ENCODE data around the gene HMOX1.
A peak's percentile ranks its signal among the peaks of the same experiment; 100 is the strongest.

HMOX1 gene

DNA sequence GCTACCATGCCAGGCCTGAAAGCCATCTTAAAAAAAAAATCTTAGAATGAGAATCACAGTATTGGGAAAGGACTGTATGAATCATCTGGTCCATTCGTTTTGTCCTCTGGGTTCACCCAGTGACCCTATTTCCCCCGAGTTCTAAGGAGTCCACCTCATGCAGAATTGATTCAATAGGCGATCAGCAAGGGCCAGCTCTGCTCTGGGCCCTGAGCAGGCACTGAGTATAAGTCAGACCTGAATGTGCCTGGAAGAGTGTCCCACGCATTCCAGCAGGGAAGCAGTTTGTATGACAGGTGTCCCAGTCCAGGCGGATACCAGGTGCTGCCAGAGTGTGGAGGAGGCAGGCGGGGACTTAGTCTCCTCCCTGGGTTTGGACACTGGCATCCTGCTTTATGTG, 883 bp upstream of the HMOX1 start:
- DNase-seq: peak in 1 of 2 donors; percentile 28

DNA sequence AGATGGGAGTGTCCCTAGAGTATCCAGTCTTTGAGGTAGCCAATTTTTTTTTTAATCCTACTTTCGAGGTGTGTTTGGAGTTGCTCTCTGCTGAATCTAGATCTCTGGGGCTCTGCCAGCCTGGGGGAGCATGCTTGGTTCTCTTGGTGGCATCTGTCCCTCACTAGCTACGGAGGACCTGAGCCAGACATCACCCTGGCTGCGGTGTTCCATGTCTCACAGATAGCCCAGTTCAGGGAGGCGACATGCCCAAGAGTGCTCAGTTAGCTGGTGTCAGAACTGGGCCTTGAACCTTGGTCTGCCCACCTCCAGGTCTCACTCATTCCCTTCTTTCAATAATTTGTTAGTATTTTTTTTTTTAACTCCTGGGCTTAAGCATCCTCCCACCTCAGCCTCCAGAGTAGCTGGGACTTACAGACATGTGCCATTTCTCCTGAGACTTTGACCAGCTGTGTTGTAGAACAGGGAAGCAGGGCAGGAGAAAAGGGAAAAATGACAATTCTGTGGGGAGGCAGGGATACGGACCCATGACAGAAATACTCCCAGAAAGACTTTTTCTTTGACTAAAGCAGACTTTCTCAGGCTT, 621 bp downstream of the HMOX1 start:
- DNase-seq: no peak

DNA sequence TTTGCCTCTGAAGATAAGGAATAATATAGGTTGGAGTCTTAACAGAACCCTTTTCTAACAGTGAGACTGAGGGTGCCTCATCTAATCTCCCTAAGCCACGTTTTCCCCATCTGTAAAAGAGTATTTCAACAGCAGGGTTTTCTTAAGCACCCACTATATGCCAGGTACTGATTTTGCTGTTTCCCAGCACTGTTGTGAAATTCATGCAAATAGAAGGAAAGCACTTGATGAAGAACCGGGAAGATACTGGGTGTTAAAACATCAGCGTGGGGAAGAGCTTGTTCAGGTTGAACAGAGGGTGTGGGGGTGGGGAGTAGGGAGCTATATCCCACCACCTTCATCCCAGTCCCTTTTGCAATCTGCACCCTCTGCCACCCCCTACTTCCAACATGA, 2.8 kb downstream of the HMOX1 start:
- no peak for DNase-seq

DNA sequence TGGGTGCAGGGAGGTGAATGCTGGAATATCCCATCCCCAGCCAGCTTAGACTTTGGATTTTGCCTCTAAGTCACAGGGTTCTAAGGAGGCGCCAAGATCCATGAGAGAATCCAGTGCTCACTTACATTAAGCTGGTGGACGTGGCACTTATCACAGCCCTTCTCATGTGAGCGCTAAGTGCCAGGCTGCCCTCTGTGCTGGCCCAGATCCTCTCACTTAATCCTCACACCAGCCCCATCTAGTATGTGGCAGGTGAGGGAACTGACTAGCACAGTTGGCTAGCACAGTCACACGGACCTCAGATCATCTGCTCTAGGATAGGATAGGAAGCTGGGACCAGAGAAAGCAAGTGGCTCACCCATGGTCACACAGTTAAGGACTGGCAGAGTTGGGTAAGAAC, 3.6 kb downstream of the HMOX1 start:
- DNase-seq: no peak

DNA sequence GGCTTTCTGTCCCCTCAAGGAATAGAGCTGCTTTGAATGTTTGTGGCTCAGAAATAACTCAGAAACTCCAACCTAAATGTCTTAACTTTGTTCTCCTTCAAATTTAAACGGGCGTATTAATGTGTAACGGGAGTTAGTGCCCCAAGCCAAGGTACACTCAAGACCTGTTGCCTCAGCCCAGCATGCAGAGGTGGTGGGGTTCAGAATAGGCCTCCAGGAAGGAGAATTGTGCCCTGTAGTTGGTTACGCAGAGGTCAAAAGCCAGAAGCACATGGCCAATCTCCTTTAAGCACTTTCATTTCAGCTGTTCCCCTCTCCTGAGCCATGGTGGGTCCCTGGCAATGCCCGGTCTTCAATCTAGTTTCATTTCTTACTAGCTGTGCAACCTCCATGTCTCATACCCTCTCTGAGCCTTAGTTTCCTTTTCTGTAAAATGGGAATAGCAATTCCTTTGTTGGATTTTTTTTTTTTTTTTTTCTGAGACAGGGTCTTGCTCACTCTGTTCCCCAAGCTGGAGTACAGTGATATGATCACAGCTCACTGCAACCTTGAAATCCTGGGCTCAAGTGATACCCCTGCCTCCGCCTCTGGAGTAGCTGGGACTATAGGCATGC, 4.2 kb downstream of the HMOX1 start:
- DNase-seq: no peak

DNA sequence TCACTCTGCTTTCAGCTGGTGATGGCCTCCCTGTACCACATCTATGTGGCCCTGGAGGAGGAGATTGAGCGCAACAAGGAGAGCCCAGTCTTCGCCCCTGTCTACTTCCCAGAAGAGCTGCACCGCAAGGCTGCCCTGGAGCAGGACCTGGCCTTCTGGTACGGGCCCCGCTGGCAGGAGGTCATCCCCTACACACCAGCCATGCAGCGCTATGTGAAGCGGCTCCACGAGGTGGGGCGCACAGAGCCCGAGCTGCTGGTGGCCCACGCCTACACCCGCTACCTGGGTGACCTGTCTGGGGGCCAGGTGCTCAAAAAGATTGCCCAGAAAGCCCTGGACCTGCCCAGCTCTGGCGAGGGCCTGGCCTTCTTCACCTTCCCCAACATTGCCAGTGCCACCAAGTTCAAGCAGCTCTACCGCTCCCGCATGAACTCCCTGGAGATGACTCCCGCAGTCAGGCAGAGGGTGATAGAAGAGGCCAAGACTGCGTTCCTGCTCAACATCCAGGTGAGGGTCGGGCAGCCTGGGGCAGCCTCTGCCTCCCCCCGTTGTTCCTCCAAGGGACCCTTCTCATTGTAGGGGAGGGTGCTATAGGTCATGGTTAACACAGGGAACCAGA, 5.9 kb downstream of the HMOX1 start:
- no peak for DNase-seq

DNA sequence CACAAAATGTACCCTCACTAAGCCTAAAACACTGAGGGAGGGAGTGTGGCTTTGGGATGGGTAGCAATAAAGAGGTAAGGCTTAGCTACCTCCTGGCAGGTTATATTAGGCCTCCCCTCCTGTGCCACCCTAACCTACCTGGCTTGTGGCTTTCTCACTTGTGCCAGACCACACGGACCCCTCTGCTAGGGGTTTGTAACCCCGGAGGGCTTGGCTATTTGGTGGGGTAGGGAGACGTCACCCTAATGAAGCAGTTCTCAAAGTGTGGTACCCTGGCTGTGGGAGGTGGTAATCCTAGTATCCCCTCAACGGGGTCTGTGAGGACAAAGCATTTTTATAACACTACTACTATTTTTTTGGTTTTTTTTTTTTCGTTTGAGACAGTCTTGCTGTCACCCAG, 10.0 kb downstream of the HMOX1 start:
- DNase-seq: no peak

DNA sequence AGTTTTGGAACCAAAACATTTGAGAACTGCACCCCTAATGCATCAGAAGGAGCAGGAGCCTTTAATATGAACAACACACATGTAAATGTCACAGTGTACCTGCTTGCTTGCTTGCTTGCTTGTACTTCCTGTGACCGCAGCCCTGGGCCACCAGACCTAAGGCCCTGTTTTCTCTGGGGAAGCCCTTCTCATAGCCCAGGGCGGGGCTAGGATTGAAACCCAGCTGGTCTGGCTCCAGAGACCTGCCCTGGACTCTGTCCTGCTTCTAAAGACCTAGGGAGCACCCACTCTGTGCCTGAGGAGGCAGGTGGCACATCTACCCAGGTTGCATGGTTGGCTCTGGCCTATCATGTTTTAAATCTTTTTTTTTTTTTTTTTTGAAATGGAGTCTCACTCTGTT, 11.5 kb downstream of the HMOX1 start:
- DNase-seq: no peak

DNA sequence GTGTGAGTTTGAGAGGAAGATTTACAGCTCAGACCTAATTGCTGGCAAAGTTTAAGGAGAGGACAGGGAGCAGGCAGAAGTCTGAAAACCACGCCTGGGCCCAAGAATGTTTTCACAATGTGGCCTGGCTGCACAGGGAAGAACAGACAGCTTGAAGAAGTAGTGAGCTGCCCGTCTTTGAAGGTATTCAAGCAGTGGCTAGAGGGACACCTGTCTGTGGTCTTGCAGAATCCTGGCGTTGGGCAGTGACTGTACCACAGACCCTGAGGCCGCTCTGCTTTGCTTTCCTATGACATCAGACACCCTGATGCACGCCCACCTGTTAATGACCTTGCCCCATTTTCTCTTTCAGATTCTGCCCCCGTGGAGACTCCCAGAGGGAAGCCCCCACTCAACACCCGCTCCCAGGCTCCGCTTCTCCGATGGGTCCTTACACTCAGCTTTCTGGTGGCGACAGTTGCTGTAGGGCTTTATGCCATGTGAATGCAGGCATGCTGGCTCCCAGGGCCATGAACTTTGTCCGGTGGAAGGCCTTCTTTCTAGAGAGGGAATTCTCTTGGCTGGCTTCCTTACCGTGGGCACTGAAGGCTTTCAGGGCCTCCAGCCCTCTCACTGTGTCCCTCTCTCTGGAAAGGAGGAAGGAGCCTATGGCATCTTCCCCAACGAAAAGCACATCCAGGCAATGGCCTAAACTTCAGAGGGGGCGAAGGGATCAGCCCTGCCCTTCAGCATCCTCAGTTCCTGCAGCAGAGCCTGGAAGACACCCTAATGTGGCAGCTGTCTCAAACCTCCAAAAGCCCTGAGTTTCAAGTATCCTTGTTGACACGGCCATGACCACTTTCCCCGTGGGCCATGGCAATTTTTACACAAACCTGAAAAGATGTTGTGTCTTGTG, 12.5 kb downstream of the HMOX1 start:
- DNase-seq: no peak

DNA sequence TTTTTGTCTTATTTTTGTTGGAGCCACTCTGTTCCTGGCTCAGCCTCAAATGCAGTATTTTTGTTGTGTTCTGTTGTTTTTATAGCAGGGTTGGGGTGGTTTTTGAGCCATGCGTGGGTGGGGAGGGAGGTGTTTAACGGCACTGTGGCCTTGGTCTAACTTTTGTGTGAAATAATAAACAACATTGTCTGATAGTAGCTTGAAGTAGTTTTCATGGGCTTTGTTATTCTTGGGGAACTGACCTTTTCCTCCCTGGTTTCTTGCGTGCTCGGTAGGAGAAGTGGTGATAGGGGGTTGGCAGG, 13.1 kb downstream of the HMOX1 start:
- no peak for DNase-seq

DNA sequence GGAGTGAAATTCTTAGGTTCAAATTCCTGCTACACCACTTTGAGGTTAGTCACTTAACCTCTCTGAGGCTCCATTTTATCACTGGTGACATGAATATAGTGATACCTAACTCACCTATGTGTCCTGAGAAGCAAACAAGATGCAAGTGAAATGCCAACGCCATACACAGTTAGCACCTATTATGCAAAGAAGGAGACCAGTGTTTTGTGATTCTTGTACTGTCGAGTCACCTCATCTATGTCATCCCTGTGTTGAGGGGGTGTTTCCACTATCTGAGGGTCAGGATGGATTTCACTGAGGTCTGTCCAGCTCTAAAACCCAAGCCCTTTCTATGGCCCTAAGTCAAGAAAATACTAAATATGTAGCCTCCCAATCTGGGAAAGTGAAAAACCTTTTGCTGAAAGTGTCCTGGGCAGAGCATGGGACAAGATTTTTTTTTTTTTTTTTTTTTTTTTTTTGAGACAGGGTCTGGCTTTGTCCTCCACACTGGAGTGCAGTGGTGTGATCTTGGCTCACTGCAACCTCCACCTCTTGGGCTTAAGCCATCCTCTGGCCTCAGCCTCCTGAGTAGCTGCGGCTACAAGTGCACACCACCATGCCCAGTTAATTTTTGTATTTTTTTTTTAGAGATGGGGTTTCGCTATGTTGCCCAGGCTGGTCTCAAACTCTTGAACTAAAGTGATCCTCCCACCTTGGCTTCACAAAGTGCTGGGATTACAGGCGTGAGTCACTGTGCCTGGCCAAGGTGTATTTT, 14.1 kb downstream of the HMOX1 start:
- no peak for DNase-seq

DNA sequence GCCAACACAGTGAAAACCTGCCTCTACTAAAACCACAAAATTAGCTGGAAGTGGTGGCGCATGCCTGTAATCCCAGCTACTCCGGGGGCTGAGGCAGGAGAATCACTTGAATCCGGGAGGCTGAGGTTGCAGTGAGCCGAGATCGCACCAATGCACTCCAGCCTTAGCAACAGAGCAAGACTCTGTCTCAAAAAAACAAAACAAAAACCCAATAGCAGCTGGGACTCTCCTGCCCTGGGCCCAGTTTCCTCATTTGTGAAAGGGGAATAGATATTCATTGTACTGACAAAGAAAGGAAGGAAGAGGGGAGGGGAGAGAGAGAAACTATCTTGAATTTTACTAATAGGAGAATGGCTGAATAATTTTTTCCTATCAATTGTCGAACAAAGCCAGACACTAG, 15.7 kb downstream of the HMOX1 start:
- peak; percentile 58 to 71 for DNase-seq

DNA sequence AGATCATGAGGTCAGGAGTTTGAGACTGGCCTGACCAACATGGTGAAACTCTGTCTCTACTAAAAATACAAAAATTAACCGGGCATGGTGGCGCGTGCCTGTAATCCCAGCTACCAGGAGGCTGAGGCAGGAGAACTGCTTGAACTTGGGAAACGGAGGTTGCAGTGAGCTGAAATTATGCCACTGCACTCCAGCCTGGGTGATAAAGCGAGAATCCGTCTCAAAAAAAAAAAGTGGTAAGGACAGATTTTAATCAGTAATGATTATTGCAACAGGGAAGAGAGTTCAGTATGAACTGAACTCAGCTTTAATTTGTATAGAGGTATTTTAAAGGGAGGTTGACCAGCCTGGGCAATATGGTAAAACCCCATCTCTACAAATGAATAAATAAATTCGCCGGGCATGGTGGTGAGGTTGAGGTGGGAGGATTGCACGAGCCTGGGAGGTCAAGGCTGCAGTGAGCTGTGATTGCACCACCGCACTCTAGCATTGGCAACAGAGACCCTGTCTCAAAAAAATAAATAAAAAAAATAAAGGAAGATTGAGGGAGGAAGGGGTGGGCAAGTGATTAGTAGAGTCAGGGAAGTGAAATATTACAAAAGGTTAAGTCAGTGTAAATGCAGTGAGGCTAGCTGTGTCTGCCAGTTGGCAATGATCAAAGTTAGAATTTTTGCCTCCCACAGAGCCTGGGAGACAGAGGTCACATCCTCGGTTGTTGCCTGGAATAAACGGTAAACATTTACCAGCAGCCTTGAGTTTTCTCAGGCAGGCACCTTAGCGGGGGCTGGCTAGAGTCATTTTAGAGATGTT, 16.4 kb downstream of the HMOX1 start:
- peak; percentile 24 to 40 for DNase-seq

DNA sequence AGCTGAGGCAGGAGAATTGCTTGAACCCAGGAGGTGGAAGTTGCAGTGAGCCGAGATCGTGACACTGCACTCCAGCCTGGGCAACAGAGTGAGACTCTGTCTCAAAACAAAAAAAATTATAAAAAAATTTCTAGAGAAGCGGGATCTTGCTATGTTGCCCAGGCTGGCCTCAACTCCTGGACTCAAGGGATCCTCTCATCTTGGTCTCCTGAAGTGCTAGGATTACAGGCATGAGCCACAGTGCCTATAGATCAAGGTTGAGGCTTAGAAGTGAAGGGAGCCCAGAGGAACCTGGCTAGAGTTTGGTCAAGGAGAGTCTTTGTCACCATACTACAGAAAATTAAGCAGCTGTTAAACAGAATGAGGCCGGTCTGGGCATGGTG, 17.7 kb downstream of the HMOX1 start:
- DNase-seq: no peak

DNA sequence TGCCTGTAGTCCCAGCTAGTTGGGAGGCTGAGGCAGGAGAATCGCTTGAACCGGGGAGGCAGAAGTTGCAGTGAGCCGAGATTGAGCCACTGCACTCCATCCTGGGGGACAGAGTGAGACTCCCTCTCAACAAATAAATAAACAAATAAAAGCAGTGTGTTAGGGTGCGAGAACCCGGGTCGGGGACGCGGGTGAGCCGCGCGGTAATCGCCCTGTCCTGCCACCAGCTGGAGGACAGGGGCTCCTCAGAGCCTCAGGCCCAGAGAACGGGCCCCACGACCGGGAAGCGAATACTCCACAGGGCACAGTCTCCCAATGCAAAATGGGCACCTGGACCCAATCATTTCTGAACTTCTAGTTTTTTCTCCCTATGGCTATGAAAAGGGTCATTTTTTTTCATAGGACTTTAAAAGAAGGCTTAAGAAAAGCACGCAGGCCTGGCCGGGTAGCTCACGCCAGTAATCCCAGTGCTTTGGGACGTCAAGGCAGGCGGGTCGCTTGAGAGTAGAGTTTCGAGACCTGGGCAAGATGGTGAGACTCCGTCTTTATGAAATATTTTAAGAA, 18.3 kb downstream of the HMOX1 start:
- no peak for DNase-seq

DNA sequence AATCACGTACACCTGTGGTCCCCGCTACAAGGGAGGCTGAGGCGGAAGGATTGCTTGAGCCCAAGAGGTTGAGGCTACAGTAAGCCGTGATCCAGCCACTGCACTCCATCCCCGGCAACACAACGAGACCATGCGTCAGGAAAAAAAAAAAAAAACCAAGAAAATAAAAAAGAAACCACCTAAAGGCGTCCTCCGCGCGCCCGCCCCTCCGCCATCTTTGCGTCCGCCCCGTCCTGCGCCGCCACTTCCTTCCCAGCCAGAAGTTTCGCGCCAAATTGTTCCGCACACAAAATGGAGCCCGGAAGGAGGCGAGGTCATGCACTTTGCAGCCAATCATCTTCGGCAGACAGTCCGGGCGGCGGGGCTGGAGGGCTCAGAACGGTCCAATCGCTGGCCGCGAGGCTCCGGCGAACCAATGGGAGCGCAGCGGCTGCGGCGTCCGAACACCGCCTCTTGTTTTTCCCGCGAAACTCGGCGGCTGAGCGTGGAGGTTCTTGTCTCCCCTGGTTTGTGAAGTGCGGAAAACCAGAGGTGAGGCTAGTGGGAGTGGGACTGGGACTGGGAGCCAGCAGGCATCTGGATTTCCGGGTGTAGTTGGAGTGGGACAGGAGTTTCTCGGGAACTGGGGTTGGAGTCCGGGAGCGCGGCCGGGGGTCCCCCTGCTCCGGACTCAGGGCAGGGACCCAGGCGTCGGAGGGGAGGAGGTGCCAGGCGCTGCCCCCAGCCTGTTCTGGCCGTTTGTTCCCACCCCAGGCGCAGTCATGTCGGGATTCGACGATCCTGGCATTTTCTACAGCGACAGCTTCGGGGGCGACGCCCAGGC, 19.0 kb downstream of the HMOX1 start, which contains the start of gene MCM5:
TSS of gene MCM5 (plus strand) at position 463 of the 823 bp plus-strand sequence. CDS start at position 762, 299 bp downstream.
- DNase-seq: peak; percentile 98 to 99

DNA sequence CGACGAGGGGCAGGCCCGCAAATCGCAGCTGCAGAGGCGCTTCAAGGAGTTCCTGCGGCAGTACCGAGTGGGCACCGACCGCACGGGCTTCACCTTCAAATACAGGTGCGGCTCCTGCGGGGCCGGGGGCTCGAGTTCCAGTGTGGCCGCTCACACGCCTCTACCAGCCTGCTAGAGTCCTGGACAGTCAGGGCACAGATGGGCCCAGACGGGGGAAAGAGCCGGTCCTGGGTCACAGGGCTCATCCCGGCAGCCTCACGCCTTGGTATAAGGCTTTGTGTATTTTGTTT, 19.6 kb downstream of the HMOX1 start:
- no peak for DNase-seq

DNA sequence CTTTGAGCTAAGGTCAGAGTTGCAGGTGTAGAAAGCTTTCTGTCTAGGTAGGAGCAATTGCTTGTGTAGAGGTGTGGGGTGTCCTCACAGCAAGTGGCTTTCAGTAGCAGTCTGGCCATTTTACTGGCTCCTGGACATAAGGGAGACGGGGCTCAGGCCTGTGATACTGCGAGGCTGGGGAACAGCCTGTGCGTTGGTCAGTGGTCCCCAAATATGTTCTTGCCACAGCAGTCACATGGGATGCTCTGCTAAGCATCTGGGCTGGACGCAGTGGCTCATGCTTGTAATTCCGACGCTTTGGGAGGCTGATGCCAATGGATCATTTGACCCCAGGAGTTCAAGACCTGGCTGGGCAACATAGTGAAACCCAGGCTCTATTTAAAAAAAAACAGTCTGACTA, 21.0 kb downstream of the HMOX1 start:
- no peak for DNase-seq

DNA sequence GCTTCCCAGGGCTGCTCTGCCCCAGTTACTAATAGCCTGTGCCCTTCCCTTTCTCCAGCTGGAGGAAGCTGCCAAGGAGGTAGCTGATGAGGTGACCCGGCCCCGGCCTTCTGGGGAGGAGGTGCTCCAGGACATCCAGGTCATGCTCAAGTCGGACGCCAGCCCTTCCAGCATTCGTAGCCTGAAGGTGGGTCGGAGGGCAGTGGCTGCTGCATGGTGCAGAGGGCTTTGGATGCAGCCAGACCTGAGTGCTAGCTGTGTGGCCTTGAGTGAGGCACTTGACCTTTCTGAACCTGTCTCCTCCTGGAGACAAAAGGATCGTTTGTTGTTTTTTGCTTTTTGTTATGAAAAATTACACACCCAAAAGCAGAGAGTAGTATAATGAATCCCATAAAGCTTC, 22.5 kb downstream of the HMOX1 start:
- DNase-seq: no peak

DNA sequence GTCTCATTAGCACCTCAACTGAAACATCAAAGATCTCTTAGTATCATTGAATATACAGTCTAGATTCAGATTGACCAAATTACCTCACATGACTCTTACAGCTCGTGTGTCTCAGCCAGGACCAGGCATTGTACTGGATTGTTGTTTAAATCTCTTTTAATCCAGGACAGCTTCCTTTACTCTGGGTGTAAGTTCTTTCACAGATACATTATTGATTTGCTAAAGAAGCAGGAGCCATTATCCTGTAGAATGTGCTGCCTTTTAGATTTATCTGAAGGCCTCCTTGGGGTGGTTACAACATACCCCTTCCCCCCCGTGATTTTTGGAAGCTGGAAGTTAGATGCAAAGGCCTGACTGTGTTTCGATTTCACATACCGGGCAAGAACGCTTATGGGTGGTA, 23.3 kb downstream of the HMOX1 start:
- no peak for DNase-seq

DNA sequence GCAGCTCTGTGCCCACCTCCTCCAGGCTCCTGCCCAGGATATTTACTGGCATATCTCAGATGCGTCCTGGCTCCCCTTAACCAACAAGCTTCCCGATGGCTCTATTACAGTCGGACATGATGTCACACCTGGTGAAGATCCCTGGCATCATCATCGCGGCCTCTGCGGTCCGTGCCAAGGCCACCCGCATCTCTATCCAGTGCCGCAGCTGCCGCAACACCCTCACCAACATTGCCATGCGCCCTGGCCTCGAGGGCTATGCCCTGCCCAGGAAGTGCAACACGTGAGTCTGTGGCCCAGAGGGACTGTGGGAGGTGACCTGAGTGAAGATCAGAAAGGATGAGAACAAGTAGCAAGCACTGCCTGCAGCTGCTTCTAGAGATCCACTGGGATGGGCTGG, 25.5 kb downstream of the HMOX1 start:
- no peak for DNase-seq

Data from inflammatory macrophage (primary cell).